Measurements from ENCODE around the gene ACTN4.

GRCh38 chr19:38773469-38774177 lies 126.2 kb downstream of the ACTN4 start, which contains the start of gene LGALS7:
- no peak for TF ChIP-seq POLR2AphosphoS5 (IDR thresholded peaks at IDR 0.05; ENCODE audit: low read depth, low read length)
- TF ChIP-seq CTCF (IDR thresholded peaks at IDR 0.05), result no peak
- no peak for TF ChIP-seq SIN3A (IDR thresholded peaks at IDR 0.05; ENCODE audit: borderline replicate concordance, insufficient read depth, low read depth, low read length)
- no peak for TF ChIP-seq TCF7L2 (IDR thresholded peaks at IDR 0.05; ENCODE audit: low read depth, low read length)

Data from Panc1 (cell line).